ENCODE results near the gene CAMKMT.

The CAMKMT gene

DNA sequence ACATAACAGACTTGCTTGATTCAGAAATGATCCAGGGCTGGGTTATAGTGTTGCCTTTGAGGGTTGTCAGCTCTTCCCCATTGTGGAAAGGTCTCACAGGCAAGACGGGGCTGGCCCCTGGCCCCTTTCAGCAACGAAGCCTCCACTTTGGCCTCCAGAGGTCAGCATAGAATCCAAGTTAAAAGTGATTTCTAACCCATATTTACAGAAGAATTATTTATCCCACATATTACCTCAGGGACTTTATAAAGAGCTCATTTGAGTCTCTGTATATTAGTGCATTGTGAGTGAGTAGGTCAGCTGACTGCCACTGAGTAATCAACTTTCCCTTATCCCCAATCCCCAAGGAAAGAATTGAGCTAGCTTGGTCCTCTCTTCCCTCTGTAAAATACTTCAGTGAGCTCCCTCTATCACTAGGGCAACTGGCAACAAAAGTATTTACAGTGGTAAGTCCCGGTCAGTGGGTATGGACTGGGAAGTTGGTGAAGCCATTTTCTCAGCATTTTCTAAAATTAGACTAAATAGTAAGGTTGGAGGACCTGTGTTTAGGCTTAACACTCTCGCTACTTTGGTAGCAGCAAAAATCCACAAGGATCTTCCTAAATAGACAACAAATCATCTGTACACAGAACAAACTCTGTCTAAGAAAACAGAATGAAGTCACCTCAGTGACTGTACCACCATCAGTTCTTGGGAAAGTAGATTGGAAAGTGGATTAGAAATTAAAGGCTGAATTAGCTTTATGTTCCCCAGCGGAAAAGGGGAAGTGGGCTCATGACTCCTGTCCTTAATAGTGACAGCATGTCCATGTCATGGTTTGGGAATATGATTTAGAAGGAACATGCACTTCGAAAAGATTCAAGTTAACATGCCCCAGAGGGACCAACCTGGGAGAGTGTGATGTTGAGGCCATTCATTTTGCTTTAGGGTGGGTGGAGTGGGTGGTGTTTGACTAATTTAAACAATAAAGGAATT lies 408.8 kb downstream of the CAMKMT start:
- Histone ChIP-seq H3K9ac (ENCODE audit: low read length) (no peak overlapping the region), H3K4me3 (ENCODE audit: low read length) (no peak overlapping the region), H3K36me3 (replicated peaks; ENCODE audit: insufficient read depth, low read length) (no peaks in the 10 kb centered on the region), H3K4me1 (ENCODE audit: low read length) (no peaks in the 10 kb centered on the region), H4K20me1 (ENCODE audit: insufficient read depth, low read length) (no peaks in the 10 kb centered on the region), H2AFZ (ENCODE audit: low read length) (no peak overlapping the region), H3F3A (ENCODE audit: insufficient read depth, low read length) (no peaks in the 10 kb centered on the region), H3K9me3 (replicated peaks; ENCODE audit: insufficient read depth, low read length) (no peaks in the 10 kb centered on the region), H3K4me2 (ENCODE audit: low read depth, low read length) (no peak overlapping the region), H3K9me2 (replicated peaks; ENCODE audit: insufficient read depth, low read length) (no peaks in the 10 kb centered on the region), H3K27me3 (replicated peaks; ENCODE audit: insufficient read depth, low read length) (no peaks in the 10 kb centered on the region), H3K27ac (ENCODE audit: low read length) (no peak overlapping the region), H3K79me2 (ENCODE audit: low read length) (no peaks in the 10 kb centered on the region)
- TF ChIP-seq EZH2 (optimal IDR thresholded peaks at IDR 0.05; ENCODE audit: low read depth, low read length): no peak
- no peak for DNase-seq

DNA sequence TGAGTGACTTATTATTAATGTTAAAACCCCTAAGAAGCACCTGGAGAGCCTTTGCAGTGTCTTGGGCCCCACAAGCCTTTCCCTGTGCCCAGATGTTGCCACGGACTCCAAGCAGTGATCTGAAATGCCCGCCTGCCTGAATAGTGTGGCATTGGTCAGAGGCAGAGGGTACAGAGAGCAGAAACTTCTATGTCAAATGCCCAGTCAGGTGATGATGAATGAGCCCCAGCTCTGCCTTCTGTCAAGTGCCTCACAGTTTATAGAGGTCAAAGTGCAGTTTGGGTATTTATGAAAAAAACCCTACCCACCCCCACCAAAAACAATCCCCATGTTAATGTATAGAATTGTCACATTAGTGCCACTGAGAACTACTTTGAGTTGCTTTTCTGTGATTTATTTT lies 409.8 kb downstream of the CAMKMT start:
- TF ChIP-seq, protein P1, sequence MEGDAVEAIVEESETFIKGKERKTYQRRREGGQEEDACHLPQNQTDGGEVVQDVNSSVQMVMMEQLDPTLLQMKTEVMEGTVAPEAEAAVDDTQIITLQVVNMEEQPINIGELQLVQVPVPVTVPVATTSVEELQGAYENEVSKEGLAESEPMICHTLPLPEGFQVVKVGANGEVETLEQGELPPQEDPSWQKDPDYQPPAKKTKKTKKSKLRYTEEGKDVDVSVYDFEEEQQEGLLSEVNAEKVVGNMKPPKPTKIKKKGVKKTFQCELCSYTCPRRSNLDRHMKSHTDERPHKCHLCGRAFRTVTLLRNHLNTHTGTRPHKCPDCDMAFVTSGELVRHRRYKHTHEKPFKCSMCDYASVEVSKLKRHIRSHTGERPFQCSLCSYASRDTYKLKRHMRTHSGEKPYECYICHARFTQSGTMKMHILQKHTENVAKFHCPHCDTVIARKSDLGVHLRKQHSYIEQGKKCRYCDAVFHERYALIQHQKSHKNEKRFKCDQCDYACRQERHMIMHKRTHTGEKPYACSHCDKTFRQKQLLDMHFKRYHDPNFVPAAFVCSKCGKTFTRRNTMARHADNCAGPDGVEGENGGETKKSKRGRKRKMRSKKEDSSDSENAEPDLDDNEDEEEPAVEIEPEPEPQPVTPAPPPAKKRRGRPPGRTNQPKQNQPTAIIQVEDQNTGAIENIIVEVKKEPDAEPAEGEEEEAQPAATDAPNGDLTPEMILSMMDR (IDR thresholded peaks at IDR 0.05; ENCODE audit: low read length): no peak
- no peak for TF ChIP-seq EZH2phosphoT487 (IDR thresholded peaks at IDR 0.05; ENCODE audit: low read length)
- no peak for TF ChIP-seq EZH2 (optimal IDR thresholded peaks at IDR 0.05; ENCODE audit: low read depth, low read length)
- H3K4me3 ChIP-seq (ENCODE audit: low read length): no peak overlapping the region
- no peak overlapping the region for H3K9ac ChIP-seq (ENCODE audit: low read length)
- H3K9me3 ChIP-seq (replicated peaks; ENCODE audit: insufficient read depth, low read length): no peaks in the 10 kb centered on the region
- H3K9me2 ChIP-seq (replicated peaks; ENCODE audit: insufficient read depth, low read length): no peaks in the 10 kb centered on the region
- H3K79me2 ChIP-seq (ENCODE audit: low read length): no peaks in the 10 kb centered on the region
- H4K20me1 ChIP-seq (ENCODE audit: insufficient read depth, low read length): no peaks in the 10 kb centered on the region
- H3F3A ChIP-seq (ENCODE audit: insufficient read depth, low read length): no peaks in the 10 kb centered on the region
- no peak overlapping the region for H3K4me2 ChIP-seq (ENCODE audit: low read depth, low read length)
- no peaks in the 10 kb centered on the region for H3K27me3 ChIP-seq (replicated peaks; ENCODE audit: insufficient read depth, low read length)
- H3K36me3 ChIP-seq (replicated peaks; ENCODE audit: insufficient read depth, low read length): no peaks in the 10 kb centered on the region
- H3K4me1 ChIP-seq (ENCODE audit: low read length): no peaks in the 10 kb centered on the region
- H3K27ac ChIP-seq (ENCODE audit: low read length): no peak overlapping the region
- H2AFZ ChIP-seq (ENCODE audit: low read length): no peak overlapping the region
- DNase-seq: no peak

DNA sequence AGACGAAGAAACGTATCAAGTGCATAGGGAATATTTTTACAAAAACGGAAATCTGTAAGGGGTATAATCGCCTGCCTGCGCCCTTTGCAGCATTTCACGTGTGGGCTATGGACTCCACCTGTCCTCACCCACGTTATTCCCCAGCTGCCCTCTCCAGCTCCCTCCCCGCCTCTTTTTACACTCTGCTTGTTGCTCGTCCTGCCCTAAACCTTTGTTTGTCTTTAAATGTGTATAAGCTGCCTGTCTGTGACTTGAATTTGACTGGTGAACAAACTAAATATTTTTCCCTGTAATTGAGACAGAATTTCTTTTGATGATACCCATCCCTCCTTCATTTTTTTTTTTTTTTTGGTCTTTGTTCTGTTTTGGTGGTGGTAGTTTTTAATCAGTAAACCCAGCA lies 410.4 kb downstream of the CAMKMT start:
- H3K79me2 ChIP-seq (ENCODE audit: low read length): no peaks in the 10 kb centered on the region
- DNase-seq: no peak
- no peaks in the 10 kb centered on the region for H3K9me3 ChIP-seq (replicated peaks; ENCODE audit: insufficient read depth, low read length)
- H2AFZ ChIP-seq (ENCODE audit: low read length): no peak overlapping the region
- H4K20me1 ChIP-seq (ENCODE audit: insufficient read depth, low read length): no peaks in the 10 kb centered on the region
- H3K4me1 ChIP-seq (ENCODE audit: low read length): no peaks in the 10 kb centered on the region
- no peak for TF ChIP-seq EZH2 (optimal IDR thresholded peaks at IDR 0.05; ENCODE audit: low read depth, low read length)
- TF ChIP-seq, protein P1 (IDR thresholded peaks at IDR 0.05; ENCODE audit: low read length): no peak
- TF ChIP-seq EZH2phosphoT487 (IDR thresholded peaks at IDR 0.05; ENCODE audit: low read length): no peak
- no peak overlapping the region for H3K9ac ChIP-seq (ENCODE audit: low read length)
- no peaks in the 10 kb centered on the region for H3F3A ChIP-seq (ENCODE audit: insufficient read depth, low read length)
- no peaks in the 10 kb centered on the region for H3K9me2 ChIP-seq (replicated peaks; ENCODE audit: insufficient read depth, low read length)
- H3K4me3 ChIP-seq (ENCODE audit: low read length): no peak overlapping the region
- no peak overlapping the region for H3K27ac ChIP-seq (ENCODE audit: low read length)
- no peaks in the 10 kb centered on the region for H3K36me3 ChIP-seq (replicated peaks; ENCODE audit: insufficient read depth, low read length)
- H3K4me2 ChIP-seq (ENCODE audit: low read depth, low read length): no peak overlapping the region
- H3K27me3 ChIP-seq (replicated peaks; ENCODE audit: insufficient read depth, low read length): no peaks in the 10 kb centered on the region
